Measurements from ENCODE around the gene USPL1.

DNA sequence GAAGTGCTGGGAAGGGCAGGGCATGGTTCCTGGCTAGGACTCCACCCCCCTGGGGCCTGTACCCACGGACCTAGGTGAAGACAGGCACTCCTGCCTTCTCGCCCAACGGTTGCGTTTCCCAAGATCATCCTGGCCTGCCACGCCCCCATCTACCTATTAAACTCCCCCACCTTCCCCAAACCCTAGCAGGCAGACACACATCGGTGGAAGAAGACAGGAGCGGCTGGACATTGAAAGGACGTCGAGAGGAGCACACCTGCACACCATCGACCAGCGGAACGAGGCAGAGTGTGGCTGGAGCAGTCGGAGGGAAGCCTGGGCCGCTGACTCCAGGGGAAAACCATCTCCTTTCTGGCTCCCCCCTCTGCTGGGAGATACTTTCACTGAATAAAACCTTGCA lies 72.0 kb downstream of the USPL1 start:
- TF ChIP-seq, protein P1, sequence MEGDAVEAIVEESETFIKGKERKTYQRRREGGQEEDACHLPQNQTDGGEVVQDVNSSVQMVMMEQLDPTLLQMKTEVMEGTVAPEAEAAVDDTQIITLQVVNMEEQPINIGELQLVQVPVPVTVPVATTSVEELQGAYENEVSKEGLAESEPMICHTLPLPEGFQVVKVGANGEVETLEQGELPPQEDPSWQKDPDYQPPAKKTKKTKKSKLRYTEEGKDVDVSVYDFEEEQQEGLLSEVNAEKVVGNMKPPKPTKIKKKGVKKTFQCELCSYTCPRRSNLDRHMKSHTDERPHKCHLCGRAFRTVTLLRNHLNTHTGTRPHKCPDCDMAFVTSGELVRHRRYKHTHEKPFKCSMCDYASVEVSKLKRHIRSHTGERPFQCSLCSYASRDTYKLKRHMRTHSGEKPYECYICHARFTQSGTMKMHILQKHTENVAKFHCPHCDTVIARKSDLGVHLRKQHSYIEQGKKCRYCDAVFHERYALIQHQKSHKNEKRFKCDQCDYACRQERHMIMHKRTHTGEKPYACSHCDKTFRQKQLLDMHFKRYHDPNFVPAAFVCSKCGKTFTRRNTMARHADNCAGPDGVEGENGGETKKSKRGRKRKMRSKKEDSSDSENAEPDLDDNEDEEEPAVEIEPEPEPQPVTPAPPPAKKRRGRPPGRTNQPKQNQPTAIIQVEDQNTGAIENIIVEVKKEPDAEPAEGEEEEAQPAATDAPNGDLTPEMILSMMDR (conservative IDR thresholded peaks at IDR 0.05): no peak
- no peak for TF ChIP-seq EZH2 (IDR thresholded peaks at IDR 0.05; ENCODE audit: low read depth)
